Spleen (tissue), 3 donors: ENCODE results near the gene BGLAP.

Source experiments
- POLR2A ChIP-seq, 3 donors: fragments of 450-650 bp; IDR thresholded peaks; one replicate each; pipeline ENCODE4 v1.5.1; 2017; ENCODE audit warnings: antibody characterized with exemption in 3 of 3, mild to moderate bottlenecking in 1 of 3
- POLR2AphosphoS5 ChIP-seq, 3 donors: sonication (generic); formaldehyde crosslinking; IDR thresholded peaks; one replicate each; pipeline ENCODE4 v1.5.1; 2017; ENCODE audit warnings: antibody characterized with exemption in 3 of 3

DNA sequence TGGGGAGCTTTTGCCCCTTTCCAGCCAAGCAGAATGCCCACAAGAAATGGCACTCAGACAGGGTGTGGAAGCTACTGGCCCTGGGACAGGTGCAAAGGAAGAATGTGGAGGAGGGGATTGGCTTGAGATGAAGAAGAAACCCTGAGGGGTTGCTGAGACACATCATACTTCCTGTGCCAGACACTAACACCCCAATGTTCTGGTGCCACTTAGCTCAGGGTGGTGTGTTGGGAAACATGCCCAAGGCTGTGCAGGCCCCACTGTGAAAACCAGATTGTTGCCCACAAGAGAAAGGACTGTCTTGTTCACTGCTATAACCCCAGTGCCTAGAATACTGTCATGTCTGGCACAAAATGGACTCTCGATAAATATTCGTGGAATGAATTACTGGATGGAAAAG is 15.7 kb downstream of the BGLAP start:
- TF ChIP-seq POLR2A (IDR thresholded peaks at IDR 0.05), result no peak
- no peak for TF ChIP-seq POLR2AphosphoS5 (IDR thresholded peaks at IDR 0.05)
